ENCODE results near the gene STK35.

The STK35 gene

GRCh38 chr20:2174067-2174466 is 72.4 kb downstream of the STK35 start:
- Histone ChIP-seq H3K4me1 (ENCODE audit: low read depth, poor library complexity, severe bottlenecking) (no peaks in the 10 kb centered on the region), H3K36me3 (ENCODE audit: insufficient read depth) (no peaks in the 10 kb centered on the region), H2AFZ (ENCODE audit: low read depth) (no peak overlapping the region), H3K4me2 (no peak overlapping the region), H3K9ac (no peak overlapping the region), H3K27me3 (ENCODE audit: insufficient read depth, low read depth) (no peaks in the 10 kb centered on the region), H3K79me2 (ENCODE audit: insufficient read depth, low read depth) (no peaks in the 10 kb centered on the region), H4K20me1 (ENCODE audit: insufficient read depth) (no peaks in the 10 kb centered on the region), H3K27ac (no peak overlapping the region), H3K4me3 (IDR thresholded peaks at IDR 0.05; ENCODE audit: insufficient read depth, low read depth, low read length) (no peak overlapping the region)
- no peak for TF ChIP-seq CTCF (conservative IDR thresholded peaks at IDR 0.05; ENCODE audit: low read depth, low read length)

GRCh38 chr20:2176946-2177345 is 75.3 kb downstream of the STK35 start:
- no peaks in the 10 kb centered on the region for H3K79me2 ChIP-seq (ENCODE audit: insufficient read depth, low read depth)
- no peaks in the 10 kb centered on the region for H3K4me1 ChIP-seq (ENCODE audit: low read depth, poor library complexity, severe bottlenecking)
- no peaks in the 10 kb centered on the region for H3K27me3 ChIP-seq (ENCODE audit: insufficient read depth, low read depth)
- H4K20me1 ChIP-seq (ENCODE audit: insufficient read depth): no peaks in the 10 kb centered on the region
- no peak overlapping the region for H3K27ac ChIP-seq
- H3K36me3 ChIP-seq (ENCODE audit: insufficient read depth): no peaks in the 10 kb centered on the region
- H3K4me2 ChIP-seq: no peak overlapping the region
- H2AFZ ChIP-seq (ENCODE audit: low read depth): no peak overlapping the region
- no peak overlapping the region for H3K9ac ChIP-seq
- H3K4me3 ChIP-seq (IDR thresholded peaks at IDR 0.05; ENCODE audit: insufficient read depth, low read depth, low read length): no peak overlapping the region
- TF ChIP-seq CTCF (conservative IDR thresholded peaks at IDR 0.05; ENCODE audit: low read depth, low read length): no peak

- no peak overlapping the region for H3K4me2 ChIP-seq
Observed at GRCh38 chr20:2178318-2179232, 76.9 kb downstream of the STK35 start.

GRCh38 chr20:2179233-2179580 is 77.6 kb downstream of the STK35 start:
- Histone ChIP-seq H3K79me2 (ENCODE audit: insufficient read depth, low read depth) (no peaks in the 10 kb centered on the region), H3K27me3 (ENCODE audit: insufficient read depth, low read depth) (no peaks in the 10 kb centered on the region), H3K36me3 (ENCODE audit: insufficient read depth) (no peaks in the 10 kb centered on the region), H3K27ac (no peak overlapping the region), H4K20me1 (ENCODE audit: insufficient read depth) (no peaks in the 10 kb centered on the region), H3K4me2 (no peak overlapping the region), H3K9ac (no peak overlapping the region), H3K4me1 (ENCODE audit: low read depth, poor library complexity, severe bottlenecking) (no peaks in the 10 kb centered on the region), H3K4me3 (IDR thresholded peaks at IDR 0.05; ENCODE audit: insufficient read depth, low read depth, low read length) (no peak overlapping the region), H2AFZ (ENCODE audit: low read depth) (no peak overlapping the region)
- no peak for TF ChIP-seq CTCF (conservative IDR thresholded peaks at IDR 0.05; ENCODE audit: low read depth, low read length)

More at GRCh38 chr20:2178318-2179232, 76.9 kb downstream of the STK35 start:
- no peaks in the 10 kb centered on the region for H4K20me1 ChIP-seq (ENCODE audit: insufficient read depth)
- H3K27ac ChIP-seq: no peak overlapping the region
- no peaks in the 10 kb centered on the region for H3K27me3 ChIP-seq (ENCODE audit: insufficient read depth, low read depth)
- H3K36me3 ChIP-seq (ENCODE audit: insufficient read depth): no peaks in the 10 kb centered on the region
- no peak for TF ChIP-seq CTCF (conservative IDR thresholded peaks at IDR 0.05; ENCODE audit: low read depth, low read length)
- H2AFZ ChIP-seq (ENCODE audit: low read depth): no peak overlapping the region
- no peaks in the 10 kb centered on the region for H3K4me1 ChIP-seq (ENCODE audit: low read depth, poor library complexity, severe bottlenecking)
- no peaks in the 10 kb centered on the region for H3K79me2 ChIP-seq (ENCODE audit: insufficient read depth, low read depth)
- H3K4me3 ChIP-seq (IDR thresholded peaks at IDR 0.05; ENCODE audit: insufficient read depth, low read depth, low read length): no peak overlapping the region
- no peak overlapping the region for H3K9ac ChIP-seq

All from KMS-11 (cell line).